HG03139 (cell line): ENCODE data around the gene RPL27A.
"Not testable (repeated sequence)": the region's sequence is repeated elsewhere in the genome, so short reads cannot be mapped to it uniquely, and the experiment has no call there.

Experiments used
- ATAC-seq: cut with Tn5 transposase; IDR thresholded peaks from one replicate; pipeline ENCODE4 v1.9.1; 2021; ENCODE audit not compliant: unreplicated experiment

RPL27A gene

DNA sequence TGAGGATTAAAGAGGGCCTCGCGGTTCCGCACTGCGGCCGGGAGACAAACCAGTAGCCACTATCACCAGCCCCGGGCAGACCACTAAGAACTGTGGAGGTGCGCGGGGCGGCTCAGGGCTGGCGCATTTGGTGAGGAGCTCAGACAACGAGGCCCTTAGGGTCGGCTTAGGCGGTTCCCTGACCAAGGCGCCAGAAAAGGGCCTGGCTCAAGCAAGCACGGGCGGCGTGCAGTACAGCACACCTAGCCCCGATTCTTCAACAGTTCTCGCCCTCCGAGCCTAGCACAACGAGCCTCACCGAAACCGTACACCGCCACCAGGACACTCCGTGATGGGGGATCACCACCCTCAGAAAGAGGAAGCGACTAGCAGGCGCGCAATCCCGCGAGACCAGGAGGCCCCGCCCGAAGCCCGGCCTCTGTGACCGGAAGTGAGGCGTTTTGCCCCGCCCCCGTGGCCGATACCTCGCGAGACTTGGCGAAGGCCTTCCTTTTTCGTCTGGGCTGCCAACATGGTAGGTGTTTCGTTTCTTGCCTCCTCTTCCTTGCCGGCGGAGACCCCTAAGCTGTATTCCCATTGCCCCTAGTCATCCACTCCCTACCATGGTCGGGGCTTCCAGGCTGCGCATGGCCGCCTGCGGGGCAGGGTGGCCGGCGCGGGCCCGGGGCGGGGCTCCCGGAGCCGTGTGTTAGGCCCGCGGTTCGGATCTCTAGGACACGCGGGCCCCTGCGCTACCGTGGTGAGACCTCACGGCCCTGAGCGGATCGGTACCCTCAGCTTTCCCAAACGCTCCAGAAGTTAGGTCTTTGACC, at the start of gene RPL27A, which contains the start of gene TRIM66:
Gene RPL27A (plus strand): TSS at position 490 of the 812 bp plus-strand sequence. CDS start 22 bp downstream, at position 512.
Gene TRIM66 (minus strand): TSS at position 363 of the 812 bp plus-strand sequence. CDS start 10,391 bp downstream, outside the sequence.
- ATAC-seq = peak; percentile 96

DNA sequence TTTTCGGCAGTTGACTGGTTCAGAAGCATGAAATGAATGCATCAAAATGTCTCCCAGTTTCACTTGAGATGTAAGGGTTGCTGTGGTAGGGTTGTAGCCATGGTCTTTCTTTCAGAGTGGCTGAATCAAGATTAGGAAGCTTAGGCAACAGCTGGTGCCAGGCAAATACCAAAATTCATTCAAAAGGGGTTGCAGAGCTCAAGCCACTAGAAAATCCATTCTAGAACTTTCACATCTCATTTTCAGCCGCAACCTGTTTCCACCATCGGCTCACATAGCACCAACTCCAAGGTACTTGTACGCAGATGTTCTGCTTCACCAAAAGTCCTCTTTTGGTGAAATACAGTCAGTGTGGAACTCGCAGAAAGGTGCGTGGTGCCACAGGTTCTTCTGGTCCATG, 48.1 kb upstream of the RPL27A start:
- no peak for ATAC-seq

DNA sequence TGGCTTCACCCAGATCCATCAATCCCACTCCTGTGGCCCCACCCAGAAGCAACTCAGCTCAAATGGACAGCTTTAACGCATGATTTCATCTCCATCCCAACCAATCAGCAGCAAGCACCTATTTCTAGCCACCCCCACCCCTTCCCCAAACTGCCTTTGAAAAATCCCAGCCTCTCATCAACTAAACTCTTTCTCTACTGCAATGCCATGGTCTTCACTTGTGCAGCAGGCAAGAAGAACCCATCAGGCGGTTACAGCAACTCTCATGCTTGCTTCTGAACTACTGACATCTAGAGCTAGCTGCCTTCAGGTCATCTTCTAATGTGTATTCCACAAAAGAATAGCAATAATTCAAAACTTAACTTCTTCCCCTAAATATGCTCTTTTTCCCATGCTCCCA, 46.5 kb upstream of the RPL27A start:
- ATAC-seq = no peak

DNA sequence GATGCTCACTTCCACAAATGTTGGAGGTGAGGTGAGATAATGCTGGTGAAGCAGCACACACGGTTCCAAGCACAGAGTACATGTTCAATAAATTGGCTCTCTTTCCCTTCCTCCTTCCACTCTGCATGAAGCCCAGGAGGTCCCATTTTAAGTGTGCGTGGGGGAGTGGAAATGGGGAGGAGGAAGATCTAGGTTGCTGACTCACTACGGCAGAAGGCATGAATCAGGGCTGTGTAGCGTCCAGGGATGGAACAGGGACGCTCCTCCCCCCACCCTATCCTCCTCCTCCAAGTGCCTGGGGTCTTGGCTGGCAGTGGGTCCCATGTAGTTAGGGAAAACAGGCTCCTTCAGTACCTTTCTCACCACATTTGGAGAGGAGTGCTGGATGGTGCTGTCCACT, 44.3 kb upstream of the RPL27A start:
- no peak for ATAC-seq

DNA sequence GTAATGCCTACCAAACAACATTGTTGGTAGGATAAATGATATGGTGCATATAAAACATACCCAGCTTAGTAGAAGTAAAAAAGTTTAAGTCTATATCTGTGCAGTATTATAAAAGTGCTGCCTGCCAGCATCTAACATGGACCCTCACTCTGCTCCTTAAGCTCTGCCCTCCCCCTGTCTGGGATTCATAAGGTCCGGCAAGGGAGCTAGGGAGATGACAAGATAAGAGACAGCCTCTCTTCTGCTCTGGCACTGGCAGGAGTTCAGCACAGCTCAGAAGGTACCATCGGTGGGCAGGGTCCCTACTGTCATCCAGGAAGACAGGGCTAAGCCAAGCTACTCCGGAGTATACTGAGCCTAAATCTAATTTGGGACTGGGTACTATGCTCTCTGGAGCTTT, 42.9 kb upstream of the RPL27A start:
- ATAC-seq = no peak

GRCh38 chr11:8640267-8640906, 42.2 kb upstream of the RPL27A start:
- no peak for ATAC-seq

DNA sequence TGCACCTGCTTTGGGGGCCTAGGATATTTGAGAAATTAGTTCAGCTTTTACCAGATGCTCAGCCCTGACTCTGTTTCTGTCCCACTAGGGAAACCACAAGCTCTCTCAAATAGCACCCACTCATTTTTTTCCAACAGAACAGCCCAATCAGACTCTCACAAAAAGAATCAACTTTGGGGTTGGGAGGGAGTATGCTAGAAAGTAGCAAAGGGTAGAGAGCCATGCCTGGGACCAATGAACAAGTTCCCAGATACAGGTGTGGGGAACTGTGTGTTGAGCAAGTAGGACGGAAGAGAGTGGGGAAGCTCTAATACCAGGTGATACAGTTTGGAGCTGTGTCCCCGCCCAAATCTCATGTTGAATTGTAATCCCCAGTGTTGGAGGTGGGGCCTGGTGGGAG, 41.3 kb upstream of the RPL27A start:
- ATAC-seq = no peak

GRCh38 chr11:8642196-8642841, 40.3 kb upstream of the RPL27A start:
- no peak for ATAC-seq

GRCh38 chr11:8646873-8647272, 35.7 kb upstream of the RPL27A start:
- ATAC-seq = no peak

DNA sequence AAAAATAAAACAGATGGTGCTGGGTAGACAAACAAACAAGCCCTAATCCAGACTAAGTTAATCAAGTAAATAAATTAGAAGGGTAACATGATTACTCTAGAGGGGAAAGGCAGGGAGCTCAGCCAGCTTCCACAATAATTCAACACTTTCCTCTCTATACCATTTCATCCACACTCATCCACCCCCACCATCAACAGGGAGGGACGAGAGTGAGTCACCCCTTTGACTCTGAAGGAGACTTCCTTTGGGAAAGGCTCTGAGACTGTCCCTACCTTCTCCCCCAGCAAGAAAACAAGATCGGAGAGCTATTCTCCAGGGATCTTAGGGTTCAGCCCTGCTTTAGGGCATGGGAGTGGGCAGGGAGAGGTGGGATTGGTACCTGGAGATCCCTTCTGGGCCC, 33.2 kb upstream of the RPL27A start:
- ATAC-seq = no peak

GRCh38 chr11:8650401-8650990, 32.1 kb upstream of the RPL27A start:
- ATAC-seq = no peak

DNA sequence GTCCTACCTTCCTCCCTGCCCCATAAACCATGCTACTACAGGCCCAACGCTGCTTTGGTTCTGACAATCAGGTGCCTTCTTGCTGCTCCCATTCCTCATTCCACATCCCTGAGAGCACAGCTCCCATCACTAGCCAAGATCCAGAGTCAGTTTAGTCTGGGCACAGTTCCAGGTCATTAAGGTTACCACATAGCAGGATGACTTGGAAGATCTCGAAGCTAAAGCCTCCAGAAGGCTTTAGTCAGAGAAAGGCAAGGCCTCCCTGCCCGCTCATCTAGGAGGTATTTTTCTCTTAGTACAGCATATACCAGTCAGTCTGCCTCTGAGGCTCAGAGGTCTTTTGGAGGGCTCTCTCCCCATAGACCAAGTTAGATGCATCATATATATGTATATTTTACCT, 30.5 kb upstream of the RPL27A start:
- no peak for ATAC-seq

- no peak for ATAC-seq
These were observed 28.1 kb upstream of the RPL27A start for GRCh38 chr11:8654503-8654902.

- ATAC-seq = no peak
These were observed 26.3 kb upstream of the RPL27A start for GRCh38 chr11:8656291-8656690.

GRCh38 chr11:8658321-8659057, 24.1 kb upstream of the RPL27A start:
- ATAC-seq = no peak

DNA sequence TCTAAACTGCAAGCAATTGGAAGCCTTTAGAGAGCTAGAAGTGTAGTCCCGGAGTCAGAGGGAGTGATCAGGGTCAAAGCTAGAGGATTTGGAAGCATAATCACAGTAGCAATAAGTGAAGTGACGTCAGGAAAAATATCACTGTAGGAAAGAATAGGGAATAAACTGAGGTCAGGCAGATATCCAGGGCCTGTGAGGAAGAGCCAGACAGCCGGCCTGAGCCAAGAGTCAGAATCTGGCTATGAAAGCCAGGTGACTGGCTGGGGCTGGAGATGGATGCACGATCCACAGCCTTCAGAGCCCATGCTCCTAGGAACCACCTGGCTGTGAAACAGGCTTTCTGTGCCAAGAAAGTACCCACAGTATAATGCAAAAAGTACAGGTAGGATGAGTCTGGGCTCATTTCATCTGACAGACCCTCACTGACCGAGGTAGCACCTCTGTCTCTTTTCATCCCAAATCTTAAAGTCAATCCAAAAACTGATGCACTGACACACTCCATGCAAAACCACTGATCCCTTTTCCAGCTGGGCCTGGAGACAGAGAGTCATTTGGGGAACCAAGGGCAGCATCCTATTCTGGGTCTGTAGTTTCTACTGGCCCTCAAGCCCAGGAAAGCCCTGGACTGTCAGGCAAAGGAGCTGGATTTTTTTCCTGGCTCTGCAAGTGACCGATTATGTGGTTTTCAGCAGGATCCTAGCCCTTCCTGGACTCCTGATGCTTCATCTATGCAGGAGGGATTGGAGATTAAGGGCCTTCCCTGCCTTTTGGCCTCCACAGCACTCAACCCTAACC, 21.4 kb upstream of the RPL27A start:
- no peak for ATAC-seq

GRCh38 chr11:8665222-8665621, 17.4 kb upstream of the RPL27A start:
- ATAC-seq = no peak

DNA sequence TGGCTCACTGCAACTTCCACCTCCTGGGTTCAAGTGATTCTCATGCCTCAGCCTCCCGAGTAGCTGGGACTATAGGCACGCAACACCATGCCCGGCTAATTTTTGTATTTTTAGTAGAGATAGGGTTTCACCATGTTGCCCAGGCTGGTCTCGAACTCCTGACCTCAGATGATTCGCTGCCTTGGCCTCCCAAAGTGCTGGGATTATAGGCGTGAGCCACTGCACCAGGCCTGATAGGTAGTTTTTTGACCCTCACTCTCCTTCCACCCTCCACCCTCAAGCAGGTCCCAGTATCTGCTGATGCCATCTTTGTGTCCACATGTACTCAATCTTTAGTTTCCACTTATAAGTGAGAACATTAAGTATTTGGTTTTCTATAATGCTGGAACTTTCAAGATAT, 12.5 kb upstream of the RPL27A start:
- ATAC-seq = not testable (repeated sequence)

DNA sequence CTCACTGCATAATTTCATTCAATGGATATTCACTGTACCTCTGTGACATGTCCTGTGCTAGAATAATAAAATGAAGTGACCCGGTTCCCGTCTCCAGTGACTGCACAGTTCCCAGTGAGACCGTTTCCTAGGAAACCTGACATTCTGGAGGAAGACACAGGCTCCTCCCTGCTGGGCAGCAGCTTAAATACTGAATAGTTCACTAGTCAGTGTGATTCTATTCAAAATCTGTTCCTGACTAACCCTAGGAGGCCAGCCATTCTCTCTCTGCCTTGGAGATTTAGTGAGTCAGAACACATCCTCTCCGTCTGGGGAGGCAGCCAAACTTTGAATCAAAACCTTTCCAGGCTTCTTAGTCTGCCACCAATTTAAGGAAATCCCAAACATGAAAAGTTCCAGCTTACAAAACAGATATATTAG, 11.4 kb upstream of the RPL27A start:
- ATAC-seq = no peak

- ATAC-seq = no peak
These were observed 10.9 kb upstream of the RPL27A start for GRCh38 chr11:8671651-8672062.
